Mammary epithelial cell (primary cell): ENCODE data around the gene C1QTNF9.

Experiments used
- CTCF ChIP-seq, 2 donors: IDR thresholded peaks in 1 of 2; conservative IDR thresholded peaks in 1 of 2; 2 replicates each; pipeline ENCODE4 v1.5.1; 2011 to 2012; ENCODE audit warnings: inconsistent platforms in 2 of 2, low read length in 2 of 2, mild to moderate bottlenecking in 2 of 2, control low read depth in 1 of 2, low read depth in 1 of 2; ENCODE audit not compliant: insufficient read depth in 1 of 2; ENCODE audit errors: extremely low read depth in 1 of 2
- EZH2 ChIP-seq: IDR thresholded peaks from 2 replicates; pipeline ENCODE4 v1.6.1; 2012; ENCODE audit warnings: low read length, inconsistent platforms, borderline replicate concordance

- TF ChIP-seq CTCF (conservative IDR thresholded peaks at IDR 0.05 in 1 of 2, IDR thresholded peaks at IDR 0.05 in 1 of 2; ENCODE audit: extremely low read depth in 1 of 2, insufficient read depth in 1 of 2, low read depth in 1 of 2, low read length in 2 of 2) (no peak), EZH2 (no peak)
Observed at GRCh38 chr13:24328145-24328544, 18.8 kb downstream of the C1QTNF9 start.
